ENCODE data around the gene REPIN1.

DNA sequence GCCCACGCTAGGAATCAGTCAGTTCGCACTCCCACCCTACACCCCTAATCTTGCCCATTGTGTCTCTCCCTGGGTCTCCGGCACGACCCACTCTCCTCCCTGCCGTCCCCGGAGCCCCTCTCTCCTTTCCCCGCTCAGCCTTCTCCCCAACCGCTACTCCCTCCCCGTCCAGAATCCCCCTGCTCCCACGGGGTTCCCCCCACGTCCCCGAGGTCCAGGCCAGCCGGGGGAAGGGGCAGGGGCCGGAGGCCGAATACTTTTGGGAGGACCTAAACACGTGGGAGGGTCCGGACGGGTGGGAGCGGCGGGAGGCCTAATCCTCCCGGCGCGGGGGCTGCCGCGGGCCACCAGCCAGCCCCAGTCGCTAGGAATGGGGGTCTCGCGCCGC is 27.8 kb upstream of the REPIN1 start:
- TF ChIP-seq, protein P1, sequence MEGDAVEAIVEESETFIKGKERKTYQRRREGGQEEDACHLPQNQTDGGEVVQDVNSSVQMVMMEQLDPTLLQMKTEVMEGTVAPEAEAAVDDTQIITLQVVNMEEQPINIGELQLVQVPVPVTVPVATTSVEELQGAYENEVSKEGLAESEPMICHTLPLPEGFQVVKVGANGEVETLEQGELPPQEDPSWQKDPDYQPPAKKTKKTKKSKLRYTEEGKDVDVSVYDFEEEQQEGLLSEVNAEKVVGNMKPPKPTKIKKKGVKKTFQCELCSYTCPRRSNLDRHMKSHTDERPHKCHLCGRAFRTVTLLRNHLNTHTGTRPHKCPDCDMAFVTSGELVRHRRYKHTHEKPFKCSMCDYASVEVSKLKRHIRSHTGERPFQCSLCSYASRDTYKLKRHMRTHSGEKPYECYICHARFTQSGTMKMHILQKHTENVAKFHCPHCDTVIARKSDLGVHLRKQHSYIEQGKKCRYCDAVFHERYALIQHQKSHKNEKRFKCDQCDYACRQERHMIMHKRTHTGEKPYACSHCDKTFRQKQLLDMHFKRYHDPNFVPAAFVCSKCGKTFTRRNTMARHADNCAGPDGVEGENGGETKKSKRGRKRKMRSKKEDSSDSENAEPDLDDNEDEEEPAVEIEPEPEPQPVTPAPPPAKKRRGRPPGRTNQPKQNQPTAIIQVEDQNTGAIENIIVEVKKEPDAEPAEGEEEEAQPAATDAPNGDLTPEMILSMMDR (IDR thresholded peaks at IDR 0.05) = no peak
- TF ChIP-seq ZFX (IDR thresholded peaks at IDR 0.05; ENCODE audit: borderline replicate concordance) = no peak

All from 22Rv1 (cell line).